Esophagus muscularis mucosa (tissue), 4 donors: ENCODE data around the gene CNNM3.

ENCODE experiments used
- EP300 ChIP-seq: sonication (generic); formaldehyde crosslinking; IDR thresholded peaks from one replicate; pipeline ENCODE4 v1.6.1; 2017; ENCODE audit warnings: antibody characterized with exemption
- POLR2A ChIP-seq: fragments of 450-650 bp; IDR thresholded peaks from one replicate; pipeline ENCODE4 v1.6.1; 2017; ENCODE audit warnings: antibody characterized with exemption, moderate library complexity, mild to moderate bottlenecking, low read depth
- POLR2AphosphoS5 ChIP-seq, 2 donors: sonication (generic); formaldehyde crosslinking; IDR thresholded peaks; one replicate each; pipeline ENCODE4 v1.6.1; 2017; ENCODE audit warnings: antibody characterized with exemption in 2 of 2
- TF ChIP-seq, protein P1 (sequence below), 3 experiments: fragments of 200-600 bp in 2 of 3; fragments of 450-650 bp in 1 of 3; sonication (generic) in 2 of 3; IDR thresholded peaks; one replicate each; pipeline ENCODE4 v1.5.1; 2017 to 2019; ENCODE audit warnings: antibody characterized with exemption in 3 of 3, mild to moderate bottlenecking in 2 of 3, moderate library complexity in 1 of 3

DNA sequence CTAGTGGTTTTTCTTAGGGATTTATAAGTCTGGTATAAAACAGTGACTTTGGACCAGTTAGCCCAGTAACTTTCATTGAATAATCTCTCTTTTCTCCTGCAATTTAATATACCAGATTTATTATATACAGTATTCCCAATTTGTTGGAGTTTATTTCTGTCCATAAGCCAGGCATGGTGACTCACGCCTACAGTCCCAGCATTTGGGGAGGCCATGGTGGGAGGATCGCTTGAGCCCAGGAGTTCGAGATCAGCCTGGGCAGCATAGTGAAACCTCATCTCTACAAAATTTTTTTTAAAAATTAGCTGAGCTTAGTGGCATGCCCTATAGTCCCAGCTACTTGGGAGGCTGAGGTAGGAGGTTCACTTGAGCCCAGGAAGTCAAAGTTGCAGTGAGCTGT lies 28.7 kb upstream of the CNNM3 start:
- no peak for TF ChIP-seq POLR2A
- TF ChIP-seq, protein P1, sequence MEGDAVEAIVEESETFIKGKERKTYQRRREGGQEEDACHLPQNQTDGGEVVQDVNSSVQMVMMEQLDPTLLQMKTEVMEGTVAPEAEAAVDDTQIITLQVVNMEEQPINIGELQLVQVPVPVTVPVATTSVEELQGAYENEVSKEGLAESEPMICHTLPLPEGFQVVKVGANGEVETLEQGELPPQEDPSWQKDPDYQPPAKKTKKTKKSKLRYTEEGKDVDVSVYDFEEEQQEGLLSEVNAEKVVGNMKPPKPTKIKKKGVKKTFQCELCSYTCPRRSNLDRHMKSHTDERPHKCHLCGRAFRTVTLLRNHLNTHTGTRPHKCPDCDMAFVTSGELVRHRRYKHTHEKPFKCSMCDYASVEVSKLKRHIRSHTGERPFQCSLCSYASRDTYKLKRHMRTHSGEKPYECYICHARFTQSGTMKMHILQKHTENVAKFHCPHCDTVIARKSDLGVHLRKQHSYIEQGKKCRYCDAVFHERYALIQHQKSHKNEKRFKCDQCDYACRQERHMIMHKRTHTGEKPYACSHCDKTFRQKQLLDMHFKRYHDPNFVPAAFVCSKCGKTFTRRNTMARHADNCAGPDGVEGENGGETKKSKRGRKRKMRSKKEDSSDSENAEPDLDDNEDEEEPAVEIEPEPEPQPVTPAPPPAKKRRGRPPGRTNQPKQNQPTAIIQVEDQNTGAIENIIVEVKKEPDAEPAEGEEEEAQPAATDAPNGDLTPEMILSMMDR (IDR thresholded peaks at IDR 0.05): no peak
- no peak for TF ChIP-seq EP300
- no peak for TF ChIP-seq POLR2AphosphoS5 (IDR thresholded peaks at IDR 0.05)
